PFSK-1 (cell line): ENCODE data around the gene TMEM209.

Experiments used
- FOXP2 ChIP-seq: optimal IDR thresholded peaks from 2 replicates; pipeline ENCODE3; 2011; ENCODE audit warnings: borderline replicate concordance, control low read depth, inconsistent platforms; ENCODE audit not compliant: insufficient read depth; ENCODE audit errors: extremely low read length, extremely low read depth
- POLR2AphosphoS5 ChIP-seq: IDR thresholded peaks from 2 replicates; pipeline ENCODE4 v1.6.1; 2012; ENCODE audit warnings: low read depth, mild to moderate bottlenecking, control low read depth, low read length, moderate library complexity
- SIN3A ChIP-seq: IDR thresholded peaks from 2 replicates; pipeline ENCODE4 v1.6.1; 2012; ENCODE audit warnings: mild to moderate bottlenecking, low read length, moderate library complexity, borderline replicate concordance; ENCODE audit not compliant: insufficient read depth
- TAF1 ChIP-seq: IDR thresholded peaks from 2 replicates; pipeline ENCODE4 v1.6.1; 2012; ENCODE audit warnings: low read length, control low read depth, borderline replicate concordance; ENCODE audit not compliant: insufficient read depth
- TF ChIP-seq, protein P1 (sequence below), 2 experiments: IDR thresholded peaks; 2 replicates each; pipeline versions ENCODE4 v1.6.1 to v1.8.0; 2011 to 2012; ENCODE audit warnings: low read depth in 2 of 2, low read length in 2 of 2, control low read depth in 1 of 2, inconsistent platforms in 1 of 2, mild to moderate bottlenecking in 1 of 2, moderate library complexity in 1 of 2; ENCODE audit not compliant: insufficient read depth in 1 of 2

The TMEM209 gene

DNA sequence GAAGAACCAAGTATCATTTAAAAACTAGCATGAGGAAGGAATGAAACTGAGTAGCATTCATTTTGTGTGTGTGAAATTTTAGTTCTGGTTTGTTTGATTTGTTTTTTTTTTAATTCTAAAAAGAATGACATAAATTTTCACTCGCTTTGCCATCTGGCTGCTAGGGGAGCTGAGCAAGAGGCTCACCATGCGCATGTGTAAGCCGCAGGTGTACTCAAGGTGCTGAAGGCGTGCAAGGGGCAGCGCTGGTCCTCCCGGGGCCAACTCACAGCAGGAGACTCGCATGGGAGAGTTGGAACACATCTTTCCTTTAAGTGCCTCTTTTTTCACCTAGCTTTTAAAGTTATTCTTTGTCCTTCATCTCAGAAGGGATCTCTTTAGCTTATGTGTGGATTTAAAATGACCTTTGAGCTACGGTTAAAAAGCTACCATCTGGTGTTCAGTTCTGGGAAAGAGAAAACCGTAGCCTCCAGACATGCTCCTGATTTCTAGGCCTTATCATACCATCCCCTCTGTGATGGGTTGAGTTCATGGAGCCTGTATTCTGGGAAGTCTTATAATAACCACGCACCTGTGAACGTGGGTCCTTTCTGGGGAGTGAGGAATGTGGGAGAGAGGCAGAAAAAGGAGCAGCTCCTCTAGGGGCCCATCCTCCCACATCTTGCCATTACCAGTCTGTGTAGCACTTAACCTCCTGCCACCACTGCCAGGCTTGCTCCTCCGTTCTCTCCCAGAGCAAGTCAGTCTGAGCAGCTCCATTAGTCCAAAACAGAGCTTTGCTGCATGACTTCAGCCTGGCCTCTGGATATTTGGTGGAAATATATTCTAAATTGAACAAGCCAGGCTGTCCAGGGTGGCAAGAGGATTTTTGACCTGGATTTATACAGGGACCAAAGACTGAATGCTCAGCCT, 73.0 kb downstream of the TMEM209 start:
- TF ChIP-seq, protein P1, sequence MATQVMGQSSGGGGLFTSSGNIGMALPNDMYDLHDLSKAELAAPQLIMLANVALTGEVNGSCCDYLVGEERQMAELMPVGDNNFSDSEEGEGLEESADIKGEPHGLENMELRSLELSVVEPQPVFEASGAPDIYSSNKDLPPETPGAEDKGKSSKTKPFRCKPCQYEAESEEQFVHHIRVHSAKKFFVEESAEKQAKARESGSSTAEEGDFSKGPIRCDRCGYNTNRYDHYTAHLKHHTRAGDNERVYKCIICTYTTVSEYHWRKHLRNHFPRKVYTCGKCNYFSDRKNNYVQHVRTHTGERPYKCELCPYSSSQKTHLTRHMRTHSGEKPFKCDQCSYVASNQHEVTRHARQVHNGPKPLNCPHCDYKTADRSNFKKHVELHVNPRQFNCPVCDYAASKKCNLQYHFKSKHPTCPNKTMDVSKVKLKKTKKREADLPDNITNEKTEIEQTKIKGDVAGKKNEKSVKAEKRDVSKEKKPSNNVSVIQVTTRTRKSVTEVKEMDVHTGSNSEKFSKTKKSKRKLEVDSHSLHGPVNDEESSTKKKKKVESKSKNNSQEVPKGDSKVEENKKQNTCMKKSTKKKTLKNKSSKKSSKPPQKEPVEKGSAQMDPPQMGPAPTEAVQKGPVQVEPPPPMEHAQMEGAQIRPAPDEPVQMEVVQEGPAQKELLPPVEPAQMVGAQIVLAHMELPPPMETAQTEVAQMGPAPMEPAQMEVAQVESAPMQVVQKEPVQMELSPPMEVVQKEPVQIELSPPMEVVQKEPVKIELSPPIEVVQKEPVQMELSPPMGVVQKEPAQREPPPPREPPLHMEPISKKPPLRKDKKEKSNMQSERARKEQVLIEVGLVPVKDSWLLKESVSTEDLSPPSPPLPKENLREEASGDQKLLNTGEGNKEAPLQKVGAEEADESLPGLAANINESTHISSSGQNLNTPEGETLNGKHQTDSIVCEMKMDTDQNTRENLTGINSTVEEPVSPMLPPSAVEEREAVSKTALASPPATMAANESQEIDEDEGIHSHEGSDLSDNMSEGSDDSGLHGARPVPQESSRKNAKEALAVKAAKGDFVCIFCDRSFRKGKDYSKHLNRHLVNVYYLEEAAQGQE (IDR thresholded peaks at IDR 0.05; ENCODE audit: insufficient read depth in 1 of 2, low read depth in 2 of 2, low read length in 2 of 2): no peak

DNA sequence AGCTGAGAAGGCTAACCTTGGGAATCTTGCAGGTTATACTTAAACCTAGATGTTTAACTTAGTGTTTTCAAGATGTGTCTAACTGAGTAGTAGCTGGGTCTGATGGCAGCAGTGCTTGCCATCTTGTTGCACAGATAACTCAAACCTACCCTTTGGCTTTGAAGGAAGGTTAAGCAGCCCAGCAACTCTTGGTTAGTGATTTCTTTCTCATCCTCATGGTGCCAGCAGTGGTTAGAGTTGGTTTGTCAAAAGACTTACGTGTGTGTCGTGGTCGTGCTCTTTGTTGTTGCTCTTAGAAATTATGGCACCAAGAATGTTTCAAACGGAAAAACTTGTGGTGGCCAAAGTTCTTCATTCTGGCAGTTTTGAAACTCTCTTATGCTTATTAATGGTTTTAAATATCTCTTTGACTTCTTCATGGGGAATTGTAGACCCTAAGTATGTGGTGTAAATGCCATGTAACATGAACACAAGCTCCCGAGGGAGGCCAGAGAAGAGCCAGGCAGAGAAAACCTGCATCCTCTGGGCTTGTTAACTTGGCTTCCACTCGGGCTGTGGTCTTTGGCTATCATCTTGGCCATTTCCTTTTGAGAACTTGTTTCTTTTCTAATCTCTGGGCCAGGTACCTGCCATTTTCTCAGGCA, 73.9 kb downstream of the TMEM209 start:
- TF ChIP-seq SIN3A (no peak), FOXP2 (no peak), TAF1 (no peak), POLR2AphosphoS5 (no peak)
- TF ChIP-seq, protein P1 (IDR thresholded peaks at IDR 0.05; ENCODE audit: insufficient read depth in 1 of 2, low read depth in 2 of 2, low read length in 2 of 2): no peak

DNA sequence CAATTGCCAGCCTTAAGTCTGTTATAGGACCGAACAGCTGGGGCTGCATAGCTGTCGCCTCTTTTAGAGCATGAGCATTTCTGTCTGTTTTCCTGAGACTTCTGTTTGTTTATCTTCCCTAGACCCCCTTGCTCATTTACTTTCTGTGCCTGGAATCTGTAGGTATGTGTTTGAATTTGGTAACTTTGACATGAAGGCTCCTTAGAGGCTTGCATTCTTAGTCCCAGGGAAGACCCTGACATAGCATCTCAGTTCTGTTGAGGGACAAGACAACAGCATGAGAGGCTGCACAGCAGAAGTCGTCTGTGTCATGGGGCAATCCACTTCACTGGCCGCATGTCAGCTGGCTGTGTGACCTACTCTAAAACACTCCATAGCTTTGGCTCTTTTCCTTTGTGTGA, 76.2 kb downstream of the TMEM209 start:
- TF ChIP-seq, protein P1 (IDR thresholded peaks at IDR 0.05; ENCODE audit: insufficient read depth in 1 of 2, low read depth in 2 of 2, low read length in 2 of 2): no peak
- TF ChIP-seq FOXP2 (no peak), POLR2AphosphoS5 (no peak), TAF1 (no peak), SIN3A (no peak)

DNA sequence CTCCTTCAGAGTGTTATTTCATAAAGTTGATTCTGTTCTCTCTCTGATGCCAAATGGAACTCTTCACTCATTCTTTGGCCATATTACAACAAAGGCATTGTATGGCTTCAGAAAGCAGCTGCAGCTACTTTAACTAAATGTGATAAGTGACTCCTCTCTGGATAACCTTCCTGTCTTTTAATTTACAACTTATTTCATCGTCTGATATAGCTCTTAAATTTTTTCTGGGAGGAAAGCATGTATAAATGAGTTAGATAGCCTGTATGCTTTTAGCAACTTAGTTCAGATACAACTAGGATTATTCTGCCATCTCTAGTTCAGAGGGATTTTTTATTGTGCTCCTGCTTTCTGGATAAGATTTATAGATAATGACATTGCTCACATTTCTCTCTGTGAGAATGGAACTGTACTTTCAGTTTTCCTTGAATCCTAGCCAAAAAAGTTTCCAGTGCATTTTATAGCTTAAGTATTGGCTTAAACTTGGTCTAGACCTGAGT, 77.3 kb downstream of the TMEM209 start:
- TF ChIP-seq, protein P1 (IDR thresholded peaks at IDR 0.05; ENCODE audit: insufficient read depth in 1 of 2, low read depth in 2 of 2, low read length in 2 of 2): no peak
- TF ChIP-seq TAF1 (no peak), POLR2AphosphoS5 (no peak), FOXP2 (no peak), SIN3A (no peak)
